HG02623 (cell line): Measurements from ENCODE around the gene SIRT6.
"Not testable (repeated sequence)": the region's sequence is repeated elsewhere in the genome, so short reads cannot be mapped to it uniquely, and the experiment has no call there.

Experiments
- ATAC-seq: cut with Tn5 transposase; IDR thresholded peaks from one replicate; pipeline ENCODE4 v1.9.1; 2021; ENCODE audit warnings: moderate library complexity; ENCODE audit not compliant: unreplicated experiment

Gene SIRT6

DNA sequence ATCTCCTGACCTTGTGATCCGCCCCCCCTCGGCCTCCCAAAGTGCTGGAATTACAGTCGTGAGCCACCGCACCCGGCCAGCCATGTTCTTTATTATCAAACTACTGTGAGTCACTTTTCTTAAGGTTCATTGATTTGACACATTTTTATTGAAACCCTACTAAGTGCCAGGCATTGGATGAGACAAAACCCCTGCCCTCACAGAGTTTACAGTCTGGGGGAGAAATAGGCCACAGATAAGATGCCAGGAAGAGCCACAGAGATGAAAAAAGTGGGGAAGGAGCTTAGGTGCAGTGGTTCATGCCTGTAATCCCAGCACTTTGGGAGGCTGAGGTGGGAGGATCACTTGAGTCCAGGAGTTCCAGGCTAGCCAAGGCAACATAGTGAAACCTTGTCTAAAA lies 43.9 kb downstream of the SIRT6 start:
- ATAC-seq, result no peak

DNA sequence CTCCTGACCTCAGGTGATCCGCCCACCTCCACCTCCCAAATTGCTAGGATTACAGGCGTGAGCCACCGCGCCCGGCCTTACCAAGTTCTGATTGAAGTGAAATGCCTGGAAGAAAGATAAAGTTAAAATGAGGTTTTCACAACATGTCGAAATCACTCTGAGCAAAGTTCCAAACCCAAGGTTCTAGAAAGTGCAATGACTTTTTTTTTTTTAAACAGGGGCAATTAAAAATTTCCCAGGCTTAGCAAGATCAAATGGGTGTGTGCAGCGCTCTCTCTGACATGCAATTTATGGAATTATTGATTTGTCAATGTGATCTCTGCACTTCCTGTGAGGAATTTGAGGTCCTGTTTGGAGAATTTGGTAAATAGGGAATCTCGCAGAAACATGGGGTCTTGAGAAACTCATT lies 45.7 kb downstream of the SIRT6 start:
- no peak for ATAC-seq

DNA sequence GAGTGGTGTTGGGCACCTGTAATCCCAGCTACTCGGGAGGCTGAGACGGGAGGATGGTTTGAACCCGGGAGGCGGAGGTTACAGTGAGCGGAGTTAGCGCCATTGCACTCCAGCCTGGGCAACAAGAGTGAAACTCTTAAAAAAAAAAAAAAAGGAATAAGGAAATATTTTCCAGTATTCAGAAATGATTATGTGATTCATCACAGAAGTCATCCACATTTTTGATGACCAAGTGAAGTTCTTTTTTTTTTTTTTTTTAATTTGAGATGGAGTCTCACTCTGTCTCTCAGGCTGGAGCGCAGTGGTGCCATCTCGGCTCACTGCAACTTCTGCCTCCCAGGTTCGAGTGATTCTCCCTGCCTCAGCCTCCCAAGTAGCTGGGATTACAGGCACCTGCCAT lies 47.0 kb downstream of the SIRT6 start:
- ATAC-seq, result not testable (repeated sequence)

DNA sequence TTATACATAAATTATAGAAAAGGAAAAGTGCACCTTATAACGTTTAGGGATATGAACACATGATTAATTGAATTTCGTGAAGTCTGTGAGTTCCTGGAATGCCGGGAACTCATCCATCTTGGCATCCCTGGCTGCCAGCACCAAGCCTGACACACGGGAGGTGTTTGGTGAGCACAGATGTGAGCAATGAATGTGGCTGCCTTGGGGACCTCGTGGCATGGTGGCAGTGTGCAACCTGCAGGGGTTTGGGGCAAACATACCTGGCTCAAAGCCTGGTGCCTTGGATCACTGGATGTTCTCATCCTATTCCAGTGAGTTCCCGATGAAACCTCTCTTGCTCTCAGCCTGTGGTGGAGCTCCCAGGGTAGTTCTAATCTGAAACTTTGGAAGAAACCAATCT lies 48.0 kb downstream of the SIRT6 start:
- no peak for ATAC-seq

DNA sequence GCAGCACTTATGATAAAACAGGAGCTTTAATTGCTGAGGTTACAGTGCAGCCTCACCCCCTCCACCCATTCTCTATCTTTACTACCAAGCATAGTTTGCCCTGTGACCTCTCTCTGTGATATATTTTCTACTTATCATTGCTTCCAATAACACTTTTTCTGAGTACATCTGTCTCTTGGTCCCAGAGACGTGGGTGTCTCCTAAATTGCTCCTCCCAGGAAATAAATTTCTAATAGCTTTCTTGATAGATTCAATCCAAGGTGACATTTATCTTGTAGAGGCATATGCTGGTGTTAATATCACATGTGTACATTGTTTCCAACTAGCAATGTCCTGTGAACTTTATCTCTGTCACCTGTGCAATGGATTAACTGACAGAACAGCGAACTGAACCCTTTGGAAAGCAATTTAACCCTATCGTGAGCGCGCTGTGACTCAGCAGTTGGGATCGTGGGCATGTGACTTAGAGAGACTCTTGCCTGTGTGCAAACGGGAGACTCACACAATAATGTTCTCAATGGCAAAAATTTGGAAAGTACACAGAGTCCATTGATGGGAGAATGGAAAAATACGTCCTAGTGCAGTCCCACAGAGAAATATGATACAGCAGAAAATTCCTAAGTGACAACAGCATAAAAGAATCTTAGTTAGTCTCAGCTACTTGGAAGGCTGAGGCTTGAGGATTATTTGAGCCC lies 51.5 kb downstream of the SIRT6 start:
- ATAC-seq, result no peak

DNA sequence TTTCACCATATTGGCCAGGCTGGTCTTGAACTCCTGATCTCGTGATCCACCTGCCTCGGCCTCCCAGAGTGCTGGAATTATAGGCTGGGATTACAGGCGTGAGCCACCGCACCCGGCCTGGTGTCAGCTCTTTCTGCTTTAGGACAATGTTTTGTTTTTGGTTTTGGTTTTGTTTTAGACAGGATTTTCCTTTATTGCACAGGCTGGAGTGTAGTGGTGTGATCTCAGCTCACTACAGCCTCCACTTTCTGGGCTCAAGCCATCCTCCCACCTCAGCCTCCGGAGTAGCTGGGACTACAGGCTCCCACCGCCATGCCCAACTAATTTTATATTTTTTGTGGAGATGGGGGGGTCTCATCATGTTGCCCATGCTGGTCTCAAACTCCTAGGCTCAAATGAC lies 53.3 kb downstream of the SIRT6 start:
- not testable (repeated sequence) for ATAC-seq

DNA sequence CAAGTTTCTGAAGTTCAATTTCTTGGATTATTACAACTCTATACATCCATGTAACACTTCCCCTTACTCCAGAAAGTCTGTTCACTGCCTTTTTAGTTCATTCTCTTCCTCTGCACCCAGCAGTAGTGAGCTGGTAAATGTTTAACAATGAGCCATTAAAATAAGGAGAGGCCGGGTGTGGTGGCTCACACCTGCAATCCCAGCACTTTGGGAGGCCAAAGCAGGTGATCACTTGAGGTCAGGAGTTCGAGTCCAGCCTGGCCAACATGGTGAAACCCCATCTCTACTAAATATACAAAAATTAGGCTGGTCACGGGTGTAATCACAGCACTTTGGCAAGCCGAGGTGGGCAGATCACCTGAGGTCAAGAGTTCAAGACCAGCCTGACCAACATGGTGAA lies 55.0 kb downstream of the SIRT6 start:
- ATAC-seq, result not testable (repeated sequence)

DNA sequence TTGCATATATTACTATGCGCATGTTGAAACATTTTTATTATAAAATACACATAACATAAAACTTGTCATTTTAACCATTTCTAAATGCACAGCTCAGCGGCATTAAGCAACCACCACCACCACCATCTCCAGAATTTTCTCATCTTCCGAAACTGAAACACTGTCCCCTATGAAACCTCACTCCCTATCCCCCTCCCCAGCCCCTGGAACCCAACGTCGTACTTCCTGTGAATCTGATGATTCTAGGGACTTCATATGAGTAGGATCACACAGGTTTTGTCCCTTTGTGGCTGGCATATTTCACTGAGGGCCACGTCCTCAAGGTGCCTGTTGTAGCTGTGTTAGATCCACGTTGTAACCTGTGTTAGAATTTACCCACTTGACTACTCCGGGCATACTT lies 57.7 kb downstream of the SIRT6 start:
- no peak for ATAC-seq
